ENCODE data around the gene FAM83G.

Gene FAM83G

GRCh38 chr17:19003543-19004420 lies 782 bp downstream of the FAM83G start:
- Histone ChIP-seq H3K4me3 (ENCODE audit: low read length in 2 of 2) (peak overlapping the region in 1 of 2 donors; percentile 90), H2BK15ac (ENCODE audit: low read length) (peak overlapping the region; percentile 91), H4K8ac (ENCODE audit: low read depth, low read length) (peak overlapping the region; percentile 94), H3K9ac (ENCODE audit: low read depth, low read length, poor library complexity) (peak overlapping the region; percentile 97), H3K4me1 (ENCODE audit: control insufficient read depth in 2 of 2, insufficient read depth in 1 of 2, low read depth in 1 of 2, low read length in 2 of 2) (peaks cover 8 to 26% of the 10 kb centered on the region in 2 donors), H3K79me1 (ENCODE audit: low read depth, low read length) (peaks cover 16% of the 10 kb centered on the region), H2BK5ac (ENCODE audit: low read length) (no peak overlapping the region), H3K27me3 (ENCODE audit: control insufficient read depth in 3 of 3, insufficient read depth in 3 of 3, low read depth in 1 of 3, low read length in 3 of 3) (peaks cover 0 to 71% (median 0%) of the 10 kb centered on the region in 3 experiments), H3K23ac (ENCODE audit: low read depth, low read length, poor library complexity) (peak overlapping the region; percentile 89), H3K27ac (replicated peaks; ENCODE audit: low read length) (peak overlapping the region; percentile 13), H2BK120ac (ENCODE audit: low read depth, low read length) (peak overlapping the region; percentile 93), H3K36me3 (replicated peaks in 1 of 2; ENCODE audit: control insufficient read depth in 2 of 2, insufficient read depth in 2 of 2, low read length in 2 of 2) (peaks cover 0 to 5% of the 10 kb centered on the region in 2 donors), H3K18ac (ENCODE audit: low read length) (peak overlapping the region; percentile 97), H4K91ac (ENCODE audit: low read depth, low read length, poor library complexity) (peak overlapping the region; percentile 76), H3K9me3 (replicated peaks in 1 of 2; ENCODE audit: control insufficient read depth in 2 of 2, insufficient read depth in 1 of 2, low read depth in 1 of 2, low read length in 2 of 2) (peaks cover 1 to 7% of the 10 kb centered on the region in 2 donors), H2AFZ (ENCODE audit: low read length) (peak overlapping the region; percentile 66), H3K14ac (ENCODE audit: low read length) (no peak overlapping the region), H2AK5ac (ENCODE audit: low read depth, low read length) (peak overlapping the region; percentile 88), H3K4me2 (ENCODE audit: insufficient read depth, low read length, poor library complexity, severe bottlenecking) (peak overlapping the region; percentile 90), H2BK12ac (ENCODE audit: low read length) (peak overlapping the region; percentile 96), H3K4ac (ENCODE audit: low read length) (no peak overlapping the region)
- DNase-seq (ENCODE audit: low spot score), result peak; percentile 29
- no CpG with 5 or more reads among the region's 73 CpGs for WGBS, 2 donors (ENCODE audit: extremely low coverage in 2 of 2, insufficient read length in 2 of 2, insufficient replicate concordance in 1 of 2)

- Histone ChIP-seq H3K36me3 (replicated peaks in 1 of 2; ENCODE audit: control insufficient read depth in 2 of 2, insufficient read depth in 2 of 2, low read length in 2 of 2) (peaks cover 0 to 5% of the 10 kb centered on the region in 2 donors), H2BK15ac (ENCODE audit: low read length) (peak overlapping the region; percentile 91), H2AK5ac (ENCODE audit: low read depth, low read length) (peak overlapping the region; percentile 88), H3K27ac (replicated peaks; ENCODE audit: low read length) (no peak overlapping the region), H3K4me2 (ENCODE audit: insufficient read depth, low read length, poor library complexity, severe bottlenecking) (peak overlapping the region; percentile 90), H3K9me3 (replicated peaks in 1 of 2; ENCODE audit: control insufficient read depth in 2 of 2, insufficient read depth in 1 of 2, low read depth in 1 of 2, low read length in 2 of 2) (peaks cover 1 to 7% of the 10 kb centered on the region in 2 donors), H3K4ac (ENCODE audit: low read length) (no peak overlapping the region), H3K23ac (ENCODE audit: low read depth, low read length, poor library complexity) (peak overlapping the region; percentile 89), H3K4me3 (ENCODE audit: low read length in 2 of 2) (peak overlapping the region in 1 of 2 donors; percentile 90), H3K18ac (ENCODE audit: low read length) (peak overlapping the region; percentile 97), H2BK12ac (ENCODE audit: low read length) (peak overlapping the region; percentile 96), H3K79me1 (ENCODE audit: low read depth, low read length) (peaks cover 16% of the 10 kb centered on the region), H2BK120ac (ENCODE audit: low read depth, low read length) (peak overlapping the region; percentile 93), H4K91ac (ENCODE audit: low read depth, low read length, poor library complexity) (peak overlapping the region; percentile 76), H3K27me3 (ENCODE audit: control insufficient read depth in 3 of 3, insufficient read depth in 3 of 3, low read depth in 1 of 3, low read length in 3 of 3) (peaks cover 0 to 71% (median 0%) of the 10 kb centered on the region in 3 experiments), H4K8ac (ENCODE audit: low read depth, low read length) (peak overlapping the region; percentile 94), H3K14ac (ENCODE audit: low read length) (no peak overlapping the region), H3K4me1 (ENCODE audit: control insufficient read depth in 2 of 2, insufficient read depth in 1 of 2, low read depth in 1 of 2, low read length in 2 of 2) (peaks cover 8 to 26% of the 10 kb centered on the region in 2 donors), H2BK5ac (ENCODE audit: low read length) (no peak overlapping the region), H2AFZ (ENCODE audit: low read length) (no peak overlapping the region), H3K9ac (ENCODE audit: low read depth, low read length, poor library complexity) (peak overlapping the region; percentile 97)
- no peak for DNase-seq (ENCODE audit: low spot score)
- WGBS, 2 donors (ENCODE audit: extremely low coverage in 2 of 2, insufficient read length in 2 of 2, insufficient replicate concordance in 1 of 2), result no CpG with 5 or more reads among the region's 11 CpGs
These were observed 1.6 kb downstream of the FAM83G start for GRCh38 chr17:19002805-19003542.

DNA sequence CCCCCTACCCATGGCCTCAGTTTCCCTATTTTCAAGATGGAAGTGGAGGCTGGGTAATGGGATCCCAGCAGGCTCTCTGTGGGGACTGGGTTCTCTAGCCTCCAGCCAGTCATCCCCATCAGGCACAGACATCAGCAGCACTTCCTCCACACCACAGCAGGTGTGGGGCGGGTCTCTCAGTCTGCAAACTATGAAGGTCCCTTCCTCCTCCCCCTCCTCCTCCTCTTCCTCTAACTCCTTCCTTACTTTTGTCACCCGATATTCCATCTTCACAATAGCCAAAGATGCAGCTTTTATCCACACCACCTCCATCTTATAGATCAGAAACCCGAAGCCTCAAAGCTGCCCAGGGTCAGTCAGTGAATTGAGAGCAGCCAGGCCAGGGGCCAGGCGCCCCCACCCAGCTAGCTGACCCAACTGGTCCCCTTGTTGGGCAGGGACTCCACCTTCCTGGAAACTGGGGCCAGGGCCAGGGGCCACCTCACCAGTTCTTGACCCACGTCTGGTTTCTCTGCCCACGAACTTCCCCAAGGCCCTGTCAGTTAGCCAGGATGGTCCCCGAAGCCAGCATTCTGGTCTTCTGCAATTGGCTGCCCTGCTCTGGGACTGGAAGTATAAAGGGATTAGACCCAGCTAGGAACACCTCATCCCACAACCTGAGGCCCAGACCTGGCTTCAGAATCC lies 2.5 kb downstream of the FAM83G start:
- no CpG with 5 or more reads among the region's 7 CpGs for WGBS, 2 donors (ENCODE audit: extremely low coverage in 2 of 2, insufficient read length in 2 of 2, insufficient replicate concordance in 1 of 2)

More for the DNA sequence above, 2.5 kb downstream of the FAM83G start:
- H3K4me2 ChIP-seq (ENCODE audit: insufficient read depth, low read length, poor library complexity, severe bottlenecking), result peak overlapping the region; percentile 12
- no peak overlapping the region for H2BK15ac ChIP-seq (ENCODE audit: low read length)
- H3K9me3 ChIP-seq (replicated peaks in 1 of 2; ENCODE audit: control insufficient read depth in 2 of 2, insufficient read depth in 1 of 2, low read depth in 1 of 2, low read length in 2 of 2), result peaks cover 2 to 7% of the 10 kb centered on the region in 2 donors
- H3K18ac ChIP-seq (ENCODE audit: low read length), result no peak overlapping the region
- H3K4me1 ChIP-seq (ENCODE audit: control insufficient read depth in 2 of 2, insufficient read depth in 1 of 2, low read depth in 1 of 2, low read length in 2 of 2), result peaks cover 8 to 26% of the 10 kb centered on the region in 2 donors
- no peak overlapping the region for H4K91ac ChIP-seq (ENCODE audit: low read depth, low read length, poor library complexity)
- H2BK120ac ChIP-seq (ENCODE audit: low read depth, low read length), result no peak overlapping the region
- H3K27ac ChIP-seq (replicated peaks; ENCODE audit: low read length), result no peak overlapping the region
- no peak for DNase-seq (ENCODE audit: low spot score)
- no peak overlapping the region for H3K9ac ChIP-seq (ENCODE audit: low read depth, low read length, poor library complexity)
- no peak overlapping the region for H3K4ac ChIP-seq (ENCODE audit: low read length)
- peaks cover 0 to 9% of the 10 kb centered on the region in 2 donors for H3K36me3 ChIP-seq (replicated peaks in 1 of 2; ENCODE audit: control insufficient read depth in 2 of 2, insufficient read depth in 2 of 2, low read length in 2 of 2)
- H3K23ac ChIP-seq (ENCODE audit: low read depth, low read length, poor library complexity), result no peak overlapping the region
- peaks cover 0 to 71% (median 0%) of the 10 kb centered on the region in 3 experiments for H3K27me3 ChIP-seq (ENCODE audit: control insufficient read depth in 3 of 3, insufficient read depth in 3 of 3, low read depth in 1 of 3, low read length in 3 of 3)
- no peak overlapping the region for H4K8ac ChIP-seq (ENCODE audit: low read depth, low read length)
- no peak overlapping the region for H2BK5ac ChIP-seq (ENCODE audit: low read length)
- H2AFZ ChIP-seq (ENCODE audit: low read length), result no peak overlapping the region
- peaks cover 16% of the 10 kb centered on the region for H3K79me1 ChIP-seq (ENCODE audit: low read depth, low read length)
- no peak overlapping the region for H3K4me3 ChIP-seq (ENCODE audit: low read length in 2 of 2)
- H2AK5ac ChIP-seq (ENCODE audit: low read depth, low read length), result peak overlapping the region; percentile 10
- H3K14ac ChIP-seq (ENCODE audit: low read length), result no peak overlapping the region
- H2BK12ac ChIP-seq (ENCODE audit: low read length), result no peak overlapping the region
